Activated naive CD8-positive, alpha-beta T cell treated with anti-CD3 and anti-CD28 coated beads, Interleukin-2, amount 10 ng/mL, durations not matched to agents 7 days and 5 days (primary cell): Measurements from ENCODE around the gene SIM1. TPM values are rescaled to one million over a fixed set of nuclear protein-coding genes. Genes with fewer than 3 reads are reported as not detected.
"Not testable (repeated sequence)": the region's sequence is repeated elsewhere in the genome, so short reads cannot be mapped to it uniquely, and the experiment has no call there.

Source experiments
- ATAC-seq: fragments of 150-1000 bp; cut with Tn5 transposase; one replicate; pipeline ENCODE4 v1.10.0; 2021; ENCODE audit warnings: low read depth, moderate library complexity
- POLR2A ChIA-PET: fragments of 350-600 bp; sonication (Branson Sonifier 250); formaldehyde crosslinking; loops from one replicate; lab custom pipeline; 2021; ENCODE audit warnings: antibody characterized with exemption; lab: Charles Lee
- DNase-seq: peaks from one replicate; pipeline ENCODE4 v3.0.0; 2021
- H3K27ac Mint-ChIP-seq: one replicate; pipeline ENCODE4 v1.8.0; 2022; ENCODE audit warnings: mild to moderate bottlenecking, mixed read lengths
- H3K27me3 Mint-ChIP-seq: one replicate; pipeline ENCODE4 v1.8.0; 2022; ENCODE audit warnings: mild to moderate bottlenecking, moderate library complexity, mixed read lengths
- H3K36me3 Mint-ChIP-seq: one replicate; pipeline ENCODE4 v1.8.0; 2021; ENCODE audit warnings: mild to moderate bottlenecking, mixed read lengths
- H3K4me1 Mint-ChIP-seq: one replicate; pipeline ENCODE4 v1.8.0; 2021; ENCODE audit warnings: mixed read lengths
- H3K4me3 Mint-ChIP-seq: one replicate; pipeline ENCODE4 v1.8.0; 2022; ENCODE audit warnings: mild to moderate bottlenecking, moderate library complexity, mixed read lengths
- H3K9me3 Mint-ChIP-seq: one replicate; pipeline ENCODE4 v1.8.0; 2021; ENCODE audit warnings: mixed read lengths
- total RNA-seq, 2 experiments: library from RNA; stranded (reverse); gene quantifications; one replicate each; pipeline ENCODE4 v1.2.3, GENCODE V29; 2021

Gene SIM1
- total RNA-seq, 2 experiments from 2014 or later, result not detected

- POLR2A ChIA-PET, H3K36me3 Mint-ChIP-seq, H3K27me3 Mint-ChIP-seq, ATAC-seq, H3K27ac Mint-ChIP-seq, H3K9me3 Mint-ChIP-seq, H3K4me3 Mint-ChIP-seq, DNase-seq, H3K4me1 Mint-ChIP-seq: not testable (repeated sequence)
Observed at GRCh38 chr6:100354736-100355641, 109.7 kb downstream of the SIM1 start.

- ATAC-seq (no peak), DNase-seq (no peak)
- H3K27ac Mint-ChIP-seq, result no peak overlapping the region
- H3K36me3 Mint-ChIP-seq, result no peaks in the 10 kb centered on the region
- no peak overlapping the region for H3K4me3 Mint-ChIP-seq
- H3K4me1 Mint-ChIP-seq, result no peaks in the 10 kb centered on the region
- H3K27me3 Mint-ChIP-seq, result no peaks in the 10 kb centered on the region
- POLR2A ChIA-PET, result no interaction called here
- no peaks in the 10 kb centered on the region for H3K9me3 Mint-ChIP-seq
Observed at GRCh38 chr6:100353276-100354015, 111.3 kb downstream of the SIM1 start.

GRCh38 chr6:100350139-100350538 is 114.6 kb downstream of the SIM1 start:
- POLR2A ChIA-PET, result no interaction called here
- Mint-ChIP-seq H3K27me3 (no peaks in the 10 kb centered on the region), H3K27ac (no peak overlapping the region), H3K36me3 (no peaks in the 10 kb centered on the region), H3K4me3 (no peak overlapping the region), H3K4me1 (no peaks in the 10 kb centered on the region), H3K9me3 (no peaks in the 10 kb centered on the region)
- ATAC-seq (no peak), DNase-seq (no peak)

- Mint-ChIP-seq H3K4me1 (no peaks in the 10 kb centered on the region), H3K9me3 (no peaks in the 10 kb centered on the region), H3K27ac (no peak overlapping the region), H3K4me3 (no peak overlapping the region), H3K27me3 (no peaks in the 10 kb centered on the region), H3K36me3 (no peaks in the 10 kb centered on the region)
- POLR2A ChIA-PET, result no interaction called here
- no peak for ATAC-seq
- no peak for DNase-seq
Observed at GRCh38 chr6:100349366-100349765, 115.4 kb downstream of the SIM1 start.

- Mint-ChIP-seq H3K9me3 (no peaks in the 10 kb centered on the region), H3K4me3 (no peak overlapping the region), H3K27ac (no peak overlapping the region), H3K27me3 (no peaks in the 10 kb centered on the region), H3K36me3 (no peaks in the 10 kb centered on the region), H3K4me1 (no peaks in the 10 kb centered on the region)
- no peak for DNase-seq
- ATAC-seq, result no peak
- POLR2A ChIA-PET, result no interaction called here
Observed at GRCh38 chr6:100347901-100348550, 116.7 kb downstream of the SIM1 start.

GRCh38 chr6:100346828-100347227 is 117.9 kb downstream of the SIM1 start:
- H3K36me3 Mint-ChIP-seq, result no peaks in the 10 kb centered on the region
- ATAC-seq (no peak), DNase-seq (no peak)
- no peaks in the 10 kb centered on the region for H3K9me3 Mint-ChIP-seq
- no peaks in the 10 kb centered on the region for H3K27me3 Mint-ChIP-seq
- H3K4me1 Mint-ChIP-seq, result no peaks in the 10 kb centered on the region
- H3K4me3 Mint-ChIP-seq, result no peak overlapping the region
- POLR2A ChIA-PET, result no interaction called here
- no peak overlapping the region for H3K27ac Mint-ChIP-seq

GRCh38 chr6:100346203-100346602 is 118.5 kb downstream of the SIM1 start:
- DNase-seq, result no peak
- POLR2A ChIA-PET, result no interaction called here
- Mint-ChIP-seq H3K9me3 (no peaks in the 10 kb centered on the region), H3K27ac (no peak overlapping the region), H3K27me3 (no peaks in the 10 kb centered on the region), H3K4me1 (no peaks in the 10 kb centered on the region), H3K4me3 (no peak overlapping the region), H3K36me3 (no peaks in the 10 kb centered on the region)
- ATAC-seq, result no peak

- ATAC-seq (no peak), DNase-seq (no peak)
- no peak overlapping the region for H3K4me3 Mint-ChIP-seq
- H3K27ac Mint-ChIP-seq, result no peak overlapping the region
- H3K36me3 Mint-ChIP-seq, result no peaks in the 10 kb centered on the region
- H3K27me3 Mint-ChIP-seq, result no peaks in the 10 kb centered on the region
- no peaks in the 10 kb centered on the region for H3K9me3 Mint-ChIP-seq
- POLR2A ChIA-PET, result no interaction called here
- H3K4me1 Mint-ChIP-seq, result no peaks in the 10 kb centered on the region
Observed at GRCh38 chr6:100344761-100345160, 120.0 kb downstream of the SIM1 start.

GRCh38 chr6:100344321-100344720 is 120.4 kb downstream of the SIM1 start:
- Mint-ChIP-seq H3K4me1 (no peaks in the 10 kb centered on the region), H3K27me3 (no peaks in the 10 kb centered on the region), H3K9me3 (no peaks in the 10 kb centered on the region), H3K36me3 (no peaks in the 10 kb centered on the region), H3K27ac (no peak overlapping the region), H3K4me3 (no peak overlapping the region)
- ATAC-seq (no peak), DNase-seq (no peak)
- POLR2A ChIA-PET, result no interaction called here

- no peak overlapping the region for H3K27ac Mint-ChIP-seq
- DNase-seq (no peak), ATAC-seq (no peak)
- H3K27me3 Mint-ChIP-seq, result no peaks in the 10 kb centered on the region
- no peaks in the 10 kb centered on the region for H3K9me3 Mint-ChIP-seq
- no peaks in the 10 kb centered on the region for H3K4me1 Mint-ChIP-seq
- H3K36me3 Mint-ChIP-seq, result no peaks in the 10 kb centered on the region
- POLR2A ChIA-PET, result no interaction called here
- no peak overlapping the region for H3K4me3 Mint-ChIP-seq
Observed at GRCh38 chr6:100343316-100344077, 121.2 kb downstream of the SIM1 start.

- no peaks in the 10 kb centered on the region for H3K27me3 Mint-ChIP-seq
- POLR2A ChIA-PET, result no interaction called here
- DNase-seq, result no peak
Observed at GRCh38 chr6:100342830-100343229, 121.9 kb downstream of the SIM1 start.

GRCh38 chr6:100339574-100340255 is 125.0 kb downstream of the SIM1 start:
- Mint-ChIP-seq H3K27me3 (peaks cover 2% of the 10 kb centered on the region), H3K4me3 (no peak overlapping the region), H3K27ac (no peak overlapping the region), H3K9me3 (no peaks in the 10 kb centered on the region), H3K4me1 (no peaks in the 10 kb centered on the region), H3K36me3 (no peaks in the 10 kb centered on the region)
- POLR2A ChIA-PET, result no interaction called here
- ATAC-seq (no peak), DNase-seq (no peak)

More at GRCh38 chr6:100342830-100343229, 121.9 kb downstream of the SIM1 start:
- Mint-ChIP-seq H3K9me3 (no peaks in the 10 kb centered on the region), H3K36me3 (no peaks in the 10 kb centered on the region), H3K27ac (no peak overlapping the region), H3K4me1 (no peaks in the 10 kb centered on the region), H3K4me3 (no peak overlapping the region)
- ATAC-seq, result no peak
